ENCODE results near the gene ATP11A.
"Not testable (repeated sequence)": the region's sequence is repeated elsewhere in the genome, so short reads cannot be mapped to it uniquely, and the experiment has no call there.

ATP11A gene

DNA sequence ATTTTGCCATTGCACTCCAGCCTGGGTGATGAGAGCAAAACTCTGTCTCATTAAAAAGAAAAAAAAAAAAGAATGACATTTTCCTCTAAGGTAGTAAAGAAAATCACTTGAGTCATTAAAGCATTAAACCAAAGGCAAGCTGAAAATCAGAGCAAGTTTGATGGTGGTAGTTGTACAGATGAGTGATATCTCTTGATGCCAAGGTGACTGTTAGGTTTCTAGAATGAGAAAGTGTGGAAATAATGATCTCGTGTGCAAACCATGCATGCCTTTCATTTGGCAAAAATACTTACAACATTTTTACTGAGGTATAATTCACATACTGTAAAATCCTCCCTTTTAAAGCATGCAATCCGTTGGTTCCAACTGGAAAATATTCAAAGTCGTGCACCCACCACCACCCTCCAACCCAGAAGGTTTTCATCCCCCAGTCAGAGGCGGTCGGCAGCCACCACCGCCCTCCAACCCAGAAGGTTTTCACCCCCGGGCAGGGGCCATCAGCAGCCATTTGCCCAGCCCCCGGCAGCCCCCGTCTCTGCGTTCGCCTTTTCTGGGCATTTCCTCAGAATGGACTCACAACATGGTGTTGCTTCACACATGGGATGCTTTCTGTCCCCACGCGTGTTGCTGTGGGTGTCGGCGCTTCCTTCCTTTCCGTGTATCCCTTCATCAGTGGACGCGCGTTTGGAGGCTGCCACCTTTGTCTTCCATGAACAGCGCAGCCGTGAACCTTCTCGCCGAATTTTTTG lies 90.2 kb downstream of the ATP11A start:
- no peak for DNase-seq

DNA sequence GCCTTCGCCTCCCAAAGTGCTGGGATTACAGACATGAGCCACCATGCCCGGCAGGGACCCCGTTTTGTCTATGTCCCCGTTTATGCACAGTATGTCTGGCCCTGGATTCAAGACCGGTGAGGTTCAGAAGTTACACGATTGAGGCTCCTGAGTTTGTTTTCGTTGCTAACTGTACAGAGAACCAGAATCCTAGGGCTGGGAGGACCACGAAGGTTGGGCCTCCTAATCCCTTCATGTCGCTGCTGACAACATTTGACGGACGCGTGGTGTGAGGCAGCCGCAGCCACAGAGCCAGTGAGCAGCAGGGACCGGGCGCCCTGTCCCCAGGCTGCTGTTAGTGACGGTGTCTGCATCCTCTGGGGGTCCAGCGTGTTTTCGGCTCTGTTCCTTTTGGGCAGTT lies 91.4 kb downstream of the ATP11A start:
- DNase-seq, result no peak

DNA sequence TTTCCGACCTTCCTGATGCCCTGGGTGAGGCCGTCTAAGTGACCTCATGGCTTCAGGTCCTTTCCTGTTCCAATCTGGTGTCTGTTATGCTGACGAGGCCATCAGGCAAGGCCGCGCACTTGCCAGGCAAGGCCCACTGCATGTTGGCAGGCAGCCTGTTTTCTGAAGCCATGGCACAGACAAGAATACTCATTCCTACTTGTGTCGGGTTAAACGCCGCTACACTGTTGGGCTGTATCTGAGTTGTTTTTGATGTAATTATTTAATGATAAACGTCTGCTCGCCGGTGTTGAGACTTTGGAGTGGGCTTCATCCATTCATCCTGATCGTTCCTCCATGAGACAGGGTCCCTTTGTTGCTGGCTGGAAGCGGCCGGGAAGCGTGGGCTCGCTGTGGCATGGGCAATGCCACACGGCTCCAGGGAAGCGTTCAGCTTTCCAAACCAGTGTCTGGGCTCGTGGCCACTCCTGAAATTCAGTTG lies 92.1 kb downstream of the ATP11A start:
- DNase-seq, result no peak

DNA sequence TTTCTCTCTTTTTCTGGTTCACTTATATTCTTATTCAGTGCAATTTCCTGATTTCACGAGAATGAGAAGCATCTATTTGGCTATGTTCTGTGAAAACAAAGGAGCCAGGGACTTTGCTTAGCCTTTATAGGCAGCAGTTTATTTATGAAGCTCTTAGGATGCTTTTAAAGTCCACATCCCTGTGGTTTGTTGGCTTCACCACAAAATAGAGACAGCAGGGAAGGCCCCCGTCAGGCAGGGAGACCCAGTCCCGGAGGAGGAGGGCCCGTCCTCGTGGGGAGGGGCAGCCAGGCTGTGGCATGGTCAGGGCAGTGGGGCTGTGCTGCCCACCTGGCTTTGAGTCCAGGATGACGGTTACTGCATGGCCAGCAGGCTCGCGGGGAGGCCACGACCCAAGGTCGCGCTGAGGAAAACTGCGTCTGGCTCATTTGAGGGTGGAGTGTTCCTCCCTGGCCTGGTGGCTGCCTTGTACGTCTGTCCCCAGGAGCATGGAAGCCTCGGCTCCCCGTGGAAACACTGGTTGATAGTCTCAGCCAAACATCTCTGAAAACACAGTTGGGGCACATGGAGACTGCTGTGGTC lies 92.7 kb downstream of the ATP11A start:
- no peak for DNase-seq

DNA sequence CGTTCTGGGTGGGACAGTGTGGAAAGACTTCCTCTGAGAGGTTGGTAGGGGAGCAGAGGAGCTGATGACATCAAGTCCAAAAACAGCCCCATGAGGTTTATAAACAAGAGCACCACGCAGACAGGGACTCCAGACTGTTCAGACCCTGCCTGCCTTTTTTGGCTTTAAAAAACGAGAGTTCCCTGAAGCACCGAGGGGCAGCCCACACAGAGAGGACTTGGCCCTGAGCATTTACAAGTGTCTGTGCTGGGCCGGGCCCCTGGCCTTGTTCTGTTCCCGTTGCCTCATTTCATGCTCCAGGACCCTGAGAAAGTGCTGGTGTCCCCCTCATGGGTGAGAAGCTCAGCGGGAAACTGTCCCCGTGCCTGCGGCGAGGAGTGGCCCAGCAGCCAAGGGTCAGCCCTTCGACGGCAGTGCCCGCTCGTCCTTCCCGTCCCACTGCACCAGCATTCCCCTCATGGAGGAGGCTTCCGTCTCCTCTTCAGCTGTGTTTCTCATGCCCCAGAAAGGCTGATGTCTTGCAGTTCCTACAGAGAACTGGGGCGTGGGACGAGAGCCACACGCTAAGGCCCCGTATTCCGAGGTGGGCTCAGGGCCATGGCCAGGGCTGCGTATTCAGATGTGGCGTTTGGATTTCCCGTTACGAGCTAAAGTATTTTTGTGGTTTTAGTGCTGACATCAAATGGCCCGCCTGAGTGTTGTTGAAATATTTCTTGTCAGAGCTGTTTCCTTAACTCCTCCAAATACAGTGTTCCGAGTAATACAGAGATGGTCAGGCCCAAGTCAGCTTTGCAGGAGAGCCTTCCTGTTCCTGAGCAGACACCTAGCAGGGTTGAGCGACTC lies 93.5 kb downstream of the ATP11A start:
- no peak for DNase-seq

DNA sequence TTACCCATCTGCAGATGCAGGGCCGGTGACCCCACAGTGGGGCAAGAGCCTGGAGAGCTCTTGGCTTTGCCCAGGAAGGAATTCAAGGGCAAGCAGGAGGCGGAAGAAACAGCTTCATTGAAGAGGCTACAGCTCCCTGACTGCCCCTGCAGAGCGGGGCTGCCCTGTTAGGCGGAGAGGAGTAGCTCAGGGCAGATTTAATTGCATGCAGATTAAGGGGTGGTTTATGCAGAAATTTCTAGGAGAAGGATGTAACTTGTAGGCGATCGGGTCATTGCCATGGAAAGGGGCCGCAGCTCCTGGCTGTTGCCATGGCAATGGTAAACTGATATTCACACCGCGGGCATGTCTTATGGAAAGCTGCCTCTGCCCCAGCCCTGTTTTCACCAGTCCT lies 94.1 kb downstream of the ATP11A start:
- no peak for DNase-seq

DNA sequence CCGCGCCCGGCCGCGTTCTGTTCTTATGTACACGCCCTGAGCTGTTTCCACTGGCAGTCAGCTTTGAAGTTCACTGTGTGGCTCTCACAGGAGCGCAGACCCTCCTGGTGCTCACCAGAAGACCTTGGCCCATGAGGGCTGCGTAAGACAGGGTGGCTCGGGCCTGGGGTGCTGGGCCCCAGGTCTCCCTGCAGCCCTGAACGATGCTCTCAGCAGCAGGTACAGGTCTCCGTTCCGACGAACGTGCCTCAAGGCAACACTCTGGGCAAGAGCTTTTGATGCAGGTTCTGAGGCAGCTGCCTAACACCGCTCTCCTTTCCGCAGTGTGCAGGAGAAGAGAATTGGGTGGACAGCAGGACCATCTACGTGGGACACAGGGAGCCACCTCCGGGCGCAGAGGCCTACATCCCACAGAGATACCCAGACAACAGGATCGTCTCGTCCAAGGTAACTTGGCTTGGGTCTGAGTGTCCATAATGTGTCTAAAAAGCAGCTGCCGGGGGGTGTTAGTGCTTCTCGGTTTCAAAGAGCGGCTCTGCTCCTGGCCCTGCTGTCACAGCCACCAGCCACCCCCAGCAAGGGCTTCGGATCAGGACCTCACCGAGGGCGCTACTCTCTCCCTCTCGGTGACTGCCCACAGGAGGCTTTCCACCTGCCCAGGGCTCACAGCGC lies 95.1 kb downstream of the ATP11A start:
- no peak for DNase-seq

DNA sequence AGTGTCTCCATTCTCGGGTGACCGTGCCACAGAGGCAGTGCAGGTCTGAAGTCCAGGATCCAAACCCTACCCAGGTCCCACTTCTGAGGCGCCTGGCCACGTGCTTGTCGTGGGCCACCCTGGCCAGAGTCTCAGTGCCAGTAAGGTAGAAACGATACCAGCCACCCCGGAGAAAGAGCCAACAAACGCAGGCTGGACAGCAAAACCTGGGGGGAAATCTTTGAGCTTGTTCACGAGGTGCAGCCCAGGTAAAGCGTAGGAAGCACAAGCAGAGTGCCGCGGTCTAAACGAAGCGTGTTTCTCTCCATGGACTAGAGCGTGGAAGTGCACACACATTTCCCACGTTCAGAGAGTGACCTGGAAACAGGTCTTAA lies 95.6 kb downstream of the ATP11A start:
- no peak for DNase-seq

DNA sequence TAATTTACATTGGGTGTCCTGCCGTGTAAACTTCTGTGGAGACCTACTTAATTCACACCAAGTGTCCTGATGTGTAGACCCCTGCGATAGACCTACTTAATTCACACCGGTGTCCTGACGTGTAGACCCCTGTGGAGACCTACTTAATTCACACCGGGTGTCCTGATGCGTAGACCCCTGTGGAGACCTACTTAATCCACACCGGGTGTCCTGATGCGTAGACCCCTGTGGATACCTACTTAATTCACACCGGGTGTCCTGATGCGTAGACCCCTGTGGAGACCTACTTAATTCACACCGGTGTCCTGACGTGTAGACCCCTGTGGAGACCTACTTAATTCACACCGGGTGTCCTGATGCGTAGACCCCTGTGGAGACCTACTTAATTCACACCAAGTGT lies 97.0 kb downstream of the ATP11A start:
- DNase-seq, result not testable (repeated sequence)

DNA sequence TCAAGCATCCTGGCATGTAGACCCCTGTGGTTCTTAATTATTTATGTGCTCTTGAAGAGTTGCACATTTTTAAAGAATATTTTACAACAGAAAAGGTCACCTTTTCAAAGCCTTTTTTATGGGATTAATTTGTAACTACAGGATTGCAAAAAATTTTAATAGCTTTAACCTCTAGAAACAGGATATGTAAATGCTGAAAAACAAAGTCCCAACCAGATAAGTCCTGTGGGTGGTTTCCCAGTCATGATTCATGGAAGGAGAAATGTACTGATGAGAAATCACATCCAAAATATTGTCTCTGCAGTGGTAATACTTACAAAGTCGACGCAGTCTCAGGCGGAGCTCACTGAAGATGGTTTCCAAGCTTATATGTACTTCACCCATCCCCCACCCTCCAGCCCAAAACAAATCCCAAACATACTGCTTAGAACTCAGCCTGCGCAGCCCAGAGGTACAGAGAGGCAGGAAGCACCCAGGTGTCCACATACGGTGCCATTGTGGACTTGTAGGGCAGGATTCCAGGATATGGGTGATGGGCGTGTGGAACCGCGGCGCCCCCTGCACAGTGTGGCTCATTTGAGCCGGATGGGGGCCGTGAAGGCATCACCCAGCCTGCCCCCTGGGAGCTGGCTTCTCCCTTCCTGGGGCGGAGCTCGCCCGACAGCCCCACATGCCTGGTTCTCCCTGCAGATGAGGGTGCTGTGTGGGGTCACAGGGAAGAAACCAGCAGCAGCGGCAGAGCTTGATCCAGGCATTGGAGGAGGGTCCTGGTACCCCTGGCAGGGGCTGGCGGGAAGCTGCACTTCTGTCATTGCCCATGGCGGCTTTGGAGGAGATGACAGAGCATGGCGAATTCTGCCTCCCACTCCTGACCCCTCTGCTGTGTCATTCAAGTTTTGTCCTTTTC lies 101.2 kb downstream of the ATP11A start:
- DNase-seq, result no peak

DNA sequence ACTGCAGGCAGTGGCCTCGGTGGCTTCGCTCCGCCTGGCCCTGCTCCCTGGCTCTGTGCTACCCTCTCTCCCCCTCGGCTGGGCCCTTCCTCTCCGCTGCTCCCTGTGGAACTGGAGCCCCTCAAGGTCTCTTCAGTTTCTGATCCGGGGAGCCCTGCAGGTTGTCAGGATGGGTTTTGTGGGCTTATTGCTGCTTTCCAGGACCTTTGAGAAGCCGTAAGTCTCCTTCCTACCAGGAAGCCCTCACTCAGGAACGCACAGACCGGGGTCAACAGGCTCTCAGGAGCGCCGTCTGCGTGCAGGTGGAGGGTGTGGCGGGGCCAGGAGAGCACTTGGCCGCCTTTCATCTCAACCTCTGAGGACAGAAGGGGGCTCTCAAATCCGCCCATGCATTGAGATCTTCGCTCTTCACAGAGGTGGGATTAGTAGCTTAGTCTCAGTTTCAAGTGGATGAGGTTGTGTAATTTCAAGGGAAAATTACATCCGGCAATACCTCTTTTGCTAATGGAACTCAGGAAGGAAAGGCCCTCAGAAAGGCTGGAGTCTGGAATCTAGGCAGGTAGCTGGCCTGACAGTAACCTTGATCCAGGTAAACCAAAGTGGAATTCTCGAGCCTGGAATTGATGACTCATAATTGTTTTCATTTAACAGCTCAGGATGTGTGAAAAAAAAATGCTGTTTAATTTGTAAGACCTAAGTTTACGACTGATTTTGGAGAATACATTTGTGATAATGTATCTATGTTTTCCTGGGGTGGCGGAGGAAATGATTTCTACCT lies 102.0 kb downstream of the ATP11A start:
- no peak for DNase-seq

DNA sequence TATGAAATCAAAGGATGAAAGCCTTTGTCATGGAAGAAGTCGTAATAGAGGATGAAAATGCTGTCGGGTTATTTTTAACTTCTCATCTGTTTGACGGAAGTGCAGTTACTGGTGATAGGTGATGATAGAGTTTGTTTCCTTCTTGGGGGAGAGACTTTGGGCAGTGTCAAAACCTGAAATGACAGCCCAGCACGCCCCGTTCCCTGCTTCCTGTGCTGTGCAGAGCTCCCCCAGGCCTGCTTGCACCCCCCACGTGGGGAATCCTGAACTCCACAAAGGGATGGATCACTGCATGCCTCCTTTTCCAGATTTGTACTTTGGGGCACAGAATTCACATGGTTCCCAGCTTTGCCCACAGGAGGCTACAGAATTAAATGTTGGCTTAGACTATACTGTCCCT lies 102.7 kb downstream of the ATP11A start:
- no peak for DNase-seq

DNA sequence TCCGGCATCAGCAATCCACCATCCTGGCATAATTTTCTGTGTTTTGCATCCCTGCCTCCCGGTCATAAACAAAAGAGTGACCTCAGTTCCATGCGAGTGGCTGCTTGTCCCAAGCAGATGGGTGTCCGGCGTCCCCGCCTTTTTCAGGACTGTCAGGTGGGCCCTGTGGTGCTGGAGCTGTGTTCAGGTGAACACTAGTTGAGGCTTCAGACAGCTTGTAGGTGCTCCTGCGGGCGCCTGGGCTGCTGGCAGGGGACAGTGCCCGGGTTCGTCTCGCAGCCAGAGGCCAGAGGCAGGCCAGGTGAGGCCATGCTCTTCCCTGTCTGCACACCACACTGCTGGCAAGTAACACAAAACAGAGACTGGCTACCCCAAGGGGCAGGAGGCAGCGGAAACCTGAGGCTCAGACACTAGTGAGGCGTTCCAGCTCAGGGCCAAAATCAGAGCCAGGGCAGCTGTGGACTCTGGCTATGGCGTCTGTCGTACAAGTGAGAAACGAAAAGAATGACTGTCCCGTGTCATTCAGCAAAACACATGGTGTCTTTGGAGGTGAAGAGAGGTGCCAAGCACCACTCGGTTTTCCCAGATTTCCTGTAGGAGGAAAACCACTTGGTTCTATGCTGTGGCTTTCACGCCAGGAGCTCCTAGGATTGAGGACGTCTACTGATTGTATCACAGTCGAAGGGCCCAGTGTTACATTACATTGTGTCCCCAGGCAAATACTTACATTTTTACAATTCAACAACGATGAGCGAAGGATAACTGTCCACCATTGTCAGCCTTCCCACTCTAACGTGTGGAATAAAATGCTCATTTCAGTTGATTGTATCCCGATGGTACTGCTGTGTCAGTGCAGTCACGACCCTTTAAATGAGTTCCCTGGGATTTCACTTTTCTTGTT lies 104.0 kb downstream of the ATP11A start:
- no peak for DNase-seq

DNA sequence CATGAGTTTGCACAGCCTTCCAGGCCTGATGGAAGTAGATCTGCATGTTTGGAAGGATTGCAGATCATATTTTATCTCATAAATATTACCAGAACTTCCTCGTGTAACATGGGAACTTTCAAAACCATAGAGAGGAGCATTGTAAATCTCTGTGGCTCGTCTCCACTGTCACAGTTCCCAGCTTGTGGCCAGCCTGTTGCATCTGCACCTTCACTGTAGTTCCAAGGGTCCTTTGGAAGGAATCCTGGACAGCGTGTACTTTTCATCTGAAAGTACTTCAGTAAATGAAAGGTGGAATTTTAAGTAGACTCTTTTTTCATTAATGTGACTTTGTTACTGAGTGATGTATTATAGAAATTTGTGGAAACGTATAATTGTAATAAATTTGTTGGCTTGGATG lies 105.4 kb downstream of the ATP11A start:
- DNase-seq, result no peak

DNA sequence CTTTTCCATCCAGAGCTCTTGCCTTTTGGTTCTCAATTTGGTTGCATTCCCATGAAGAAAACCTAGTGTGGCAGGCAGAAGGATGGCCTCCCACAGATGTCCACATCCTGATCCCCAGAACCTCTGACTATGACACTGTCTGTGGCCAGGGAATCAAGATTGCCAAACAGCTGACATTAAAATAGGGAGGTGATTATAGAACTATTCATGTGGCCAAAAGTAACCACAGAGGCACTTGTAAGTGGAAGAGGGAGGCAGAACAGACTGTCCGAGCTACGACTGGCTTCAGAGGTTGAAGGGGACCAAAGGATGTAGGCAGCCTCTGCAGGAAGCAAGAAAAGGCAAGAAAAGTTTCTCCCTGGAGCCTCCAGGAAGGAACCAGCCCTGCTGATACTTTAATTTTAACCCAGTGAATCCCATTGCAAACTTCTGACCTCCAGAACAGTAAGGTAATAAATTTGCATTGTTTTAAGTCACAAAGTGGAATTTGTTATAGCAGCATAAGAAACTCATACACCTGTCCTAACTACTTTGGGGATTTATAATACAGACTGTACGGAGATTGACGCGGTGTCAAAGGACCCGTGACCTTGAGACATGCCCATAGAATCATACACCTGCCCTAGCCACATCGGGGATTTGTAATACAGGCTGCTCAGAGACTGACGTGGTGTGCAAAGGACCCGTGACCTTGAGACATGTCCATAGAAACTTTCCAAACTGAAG lies 106.5 kb downstream of the ATP11A start:
- no peak for DNase-seq

DNA sequence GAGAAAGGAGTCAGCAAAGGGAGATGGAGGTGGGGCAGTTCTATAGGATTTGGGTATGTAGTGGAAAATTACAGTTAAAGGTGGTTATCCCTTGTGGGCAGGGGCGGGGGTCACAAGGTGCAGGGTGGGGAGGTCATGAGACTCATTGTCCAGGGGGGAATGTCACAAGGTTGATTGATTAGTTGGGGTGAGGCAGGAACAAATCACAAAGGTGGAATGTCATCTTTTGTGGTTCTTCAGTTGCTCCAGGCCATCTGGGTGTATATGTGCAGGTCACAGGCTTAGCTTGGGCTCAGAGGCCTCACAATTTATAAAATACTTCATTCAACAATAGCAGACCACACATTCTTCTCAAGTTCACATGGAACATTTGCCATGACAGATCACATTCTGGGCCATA lies 109.6 kb downstream of the ATP11A start:
- no peak for DNase-seq

DNA sequence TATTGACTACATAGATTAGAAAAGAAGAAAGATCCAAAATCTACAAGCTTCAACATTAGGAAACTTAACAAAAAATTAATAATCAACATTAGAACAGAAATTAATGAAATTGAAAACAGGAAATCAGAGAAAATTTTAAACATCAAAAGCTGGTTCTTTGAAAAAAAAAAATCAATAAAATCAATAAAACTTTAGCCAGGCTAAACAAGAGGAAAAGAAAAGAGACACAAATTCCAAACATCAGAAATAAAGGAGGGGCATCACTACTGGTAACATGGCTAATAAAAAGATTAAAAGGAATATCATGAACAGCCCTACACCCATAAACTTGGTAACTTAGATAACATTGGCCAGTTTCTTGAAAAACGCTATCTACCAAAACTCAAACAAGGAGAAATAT lies 110.2 kb downstream of the ATP11A start:
- no peak for DNase-seq

DNA sequence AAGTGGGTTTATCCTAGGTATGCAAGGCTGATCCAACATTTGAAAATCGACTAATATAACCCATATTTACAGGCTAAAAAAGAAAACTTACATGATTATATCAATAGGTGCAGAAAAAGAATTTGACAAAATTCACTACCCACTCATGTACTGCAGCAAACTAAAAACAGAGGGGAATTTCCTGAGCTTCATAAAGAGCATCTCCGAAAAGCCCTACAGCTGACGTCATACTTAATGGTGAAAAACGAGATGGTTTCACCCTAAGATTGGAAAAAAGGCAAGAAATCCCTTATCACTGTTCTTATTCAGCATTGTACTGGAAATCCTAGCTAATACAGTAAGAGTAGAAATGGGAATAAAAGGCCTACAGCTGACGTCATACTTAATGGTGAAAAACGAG lies 111.0 kb downstream of the ATP11A start:
- DNase-seq, result not testable (repeated sequence)

DNA sequence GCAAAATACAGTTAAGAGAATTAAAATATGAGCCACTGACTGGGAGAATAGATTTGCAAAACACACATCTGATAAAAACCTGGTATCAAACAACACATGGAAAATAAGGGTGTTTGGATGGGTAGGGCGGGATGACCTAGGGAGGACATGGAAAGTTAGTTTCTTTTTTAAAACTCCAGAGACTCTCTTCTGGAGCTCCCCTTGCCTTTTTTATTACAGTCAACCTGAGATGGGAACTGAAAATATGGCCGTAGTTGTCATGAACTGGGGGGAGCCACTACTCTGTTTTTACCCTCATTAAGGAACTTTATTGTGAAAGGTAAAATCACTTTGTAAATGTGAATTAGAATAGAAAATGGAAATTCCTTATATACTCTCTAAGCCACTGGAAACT lies 113.0 kb downstream of the ATP11A start:
- DNase-seq, result no peak

DNA sequence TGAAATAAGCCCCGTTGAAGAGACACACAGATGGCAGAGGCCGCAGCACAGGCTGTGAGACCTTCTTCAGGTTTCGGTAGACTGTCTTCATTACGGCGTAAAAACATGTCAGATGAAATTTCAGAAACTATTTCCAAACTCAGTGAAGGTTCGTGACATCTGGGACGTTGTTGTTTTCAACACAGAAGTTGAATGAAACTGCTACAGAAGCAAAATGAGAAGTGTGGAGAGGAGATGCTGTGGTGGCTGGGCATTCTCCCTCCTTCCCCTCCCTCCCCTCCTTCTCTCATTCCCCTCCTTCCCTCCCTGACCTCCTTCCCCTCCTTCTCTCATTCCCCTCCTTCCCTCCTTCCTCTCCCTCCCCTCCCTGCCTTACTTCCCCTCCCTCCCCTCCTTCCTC lies 113.6 kb downstream of the ATP11A start:
- no peak for DNase-seq

All from T-helper 2 cell (primary cell).